Smooth muscle cell (in vitro differentiated cells): ENCODE data around the gene BUB1B. TPM values are rescaled to one million over a fixed set of nuclear protein-coding genes. Genes with fewer than 3 reads are reported as not detected.

ENCODE experiments used
- DNase-seq: peaks from one replicate; lab custom pipeline; 2025; ENCODE audit not compliant: unreplicated experiment; lab: John Stamatoyannopoulos, UW
- H2AFZ ChIP-seq: fragments of 200-600 bp; sonication (generic); 2 replicates; pipeline ENCODE4 v1.6.0; 2016; ENCODE audit warnings: antibody characterized with exemption, low read depth, mild to moderate bottlenecking
- H3F3A ChIP-seq: fragments of 200-600 bp; sonication (generic); 2 replicates; pipeline ENCODE4 v1.6.0; 2017; ENCODE audit warnings: antibody characterized with exemption, low read depth
- H3K27ac ChIP-seq: fragments of 200-600 bp; sonication (generic); 2 replicates; pipeline ENCODE4 v1.5.1; 2016; ENCODE audit warnings: low read depth, mild to moderate bottlenecking
- H3K27me3 ChIP-seq: fragments of 200-600 bp; sonication (generic); 2 replicates; pipeline ENCODE4 v1.6.1; 2016; ENCODE audit warnings: low read depth, mild to moderate bottlenecking
- H3K36me3 ChIP-seq: fragments of 200-600 bp; sonication (generic); 2 replicates; pipeline ENCODE4 v1.5.1; 2016; ENCODE audit warnings: low read depth
- H3K4me1 ChIP-seq: fragments of 200-600 bp; sonication (generic); 2 replicates; pipeline ENCODE4 v1.5.1; 2016; ENCODE audit warnings: low read depth
- H3K4me2 ChIP-seq: fragments of 200-600 bp; sonication (generic); 2 replicates; pipeline ENCODE4 v1.6.0; 2016; ENCODE audit warnings: mild to moderate bottlenecking
- H3K4me3 ChIP-seq: fragments of 200-600 bp; sonication (generic); 2 replicates; pipeline ENCODE4 v1.5.1; 2016; ENCODE audit warnings: mild to moderate bottlenecking
- H3K79me2 ChIP-seq: fragments of 200-600 bp; sonication (generic); 2 replicates; pipeline ENCODE4 v1.6.0; 2016; ENCODE audit warnings: low read depth, mild to moderate bottlenecking
- H3K9ac ChIP-seq: fragments of 200-600 bp; sonication (generic); 2 replicates; pipeline ENCODE4 v1.6.0; 2016; ENCODE audit warnings: low read depth
- H3K9me3 ChIP-seq: fragments of 200-600 bp; sonication (generic); replicated peaks from 2 replicates; pipeline ENCODE4 v1.5.1; 2016; ENCODE audit warnings: low read depth
- H4K20me1 ChIP-seq: fragments of 200-600 bp; sonication (generic); 2 replicates; pipeline ENCODE4 v1.6.0; 2016; ENCODE audit warnings: low read depth
- CTCF ChIP-seq: fragments of 200-600 bp; sonication (generic); IDR thresholded peaks from 2 replicates; pipeline ENCODE4 v1.5.1; 2017; ENCODE audit warnings: borderline replicate concordance, mild to moderate bottlenecking, antibody characterized with exemption; ENCODE audit not compliant: insufficient read depth, poor library complexity, severe bottlenecking
- WGBS: methylation state at CpG from one replicate; pipeline ENCODE4 v1.1.7; 2016; ENCODE audit warnings: low lambda C conversion rate; 5-methylcytosine and 5-hydroxymethylcytosine counted together
- polyA plus RNA-seq: library from polyadenylated mRNA; unstranded; fragments of >200 nt; fragmentation: Nextera tagmentation; extraction: Ambion mirVana; gene quantifications from 2 replicates; pipeline ENCODE4 v1.2.1, GENCODE V29; 2016
- total RNA-seq: library from RNA; depleted of rRNA; stranded (reverse); fragments of >200 nt; gene quantifications from 2 replicates; pipeline ENCODE4 v1.2.3, GENCODE V29; 2014

Gene BUB1B
- total and polyA plus RNA-seq, 2 experiments from 2014 or later = 5.8 to 15.0 TPM

DNA sequence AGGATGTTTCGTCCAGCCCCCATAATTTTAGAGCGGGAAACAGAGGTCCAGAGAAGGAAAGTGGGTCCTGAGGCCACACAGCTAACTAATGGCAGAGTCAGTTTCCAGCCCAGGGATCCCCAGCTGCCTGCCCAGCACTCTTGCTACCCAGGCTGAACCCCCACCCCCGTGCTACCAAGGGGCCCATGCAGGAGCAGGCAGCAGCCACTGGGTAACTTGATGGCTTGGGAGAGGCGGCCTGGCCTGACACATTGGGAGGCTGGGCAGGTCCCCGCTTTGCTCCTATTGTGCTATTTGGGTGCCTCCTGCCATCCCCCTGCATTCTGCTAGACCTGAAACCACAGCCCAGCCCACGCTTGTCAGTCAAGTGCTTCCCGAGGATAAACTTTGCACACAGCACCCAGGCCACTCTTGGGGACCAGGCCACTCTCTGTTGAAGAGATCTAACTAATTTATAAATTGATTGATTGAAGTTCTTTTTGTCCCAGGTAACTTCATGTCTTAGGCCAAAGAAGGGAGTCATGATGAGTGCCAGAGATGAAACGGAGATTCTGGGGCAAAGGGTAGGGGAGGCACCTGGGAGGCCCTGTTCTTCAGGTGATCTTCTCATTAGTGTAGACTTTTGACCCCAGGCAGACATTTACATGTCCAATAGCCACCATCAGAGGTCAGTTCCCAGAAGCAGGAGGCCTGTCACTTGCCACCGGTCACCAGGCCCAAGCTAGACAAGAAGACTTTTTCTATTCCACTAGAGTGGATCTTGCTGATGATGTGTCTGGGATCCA lies 85.0 kb downstream of the BUB1B start:
- no peak for TF ChIP-seq CTCF
- H3F3A ChIP-seq = no peaks in the 10 kb centered on the region
- no peak overlapping the region for H3K9ac ChIP-seq
- H3K27me3 ChIP-seq = peaks cover 7% of the 10 kb centered on the region
- H3K79me2 ChIP-seq = no peaks in the 10 kb centered on the region
- no peak overlapping the region for H2AFZ ChIP-seq
- H3K4me2 ChIP-seq = no peak overlapping the region
- no peak for DNase-seq
- no peak overlapping the region for H3K27ac ChIP-seq
- no peak overlapping the region for H3K4me3 ChIP-seq
- no peaks in the 10 kb centered on the region for H3K9me3 ChIP-seq
- no peaks in the 10 kb centered on the region for H3K4me1 ChIP-seq
- H3K36me3 ChIP-seq = no peaks in the 10 kb centered on the region
- 92% methylated on average over 9 of the region's 9 CpGs for WGBS
- H4K20me1 ChIP-seq = no peaks in the 10 kb centered on the region

- 88% methylated on average over 8 of the region's 8 CpGs for WGBS
- Histone ChIP-seq H3K4me2 (no peak overlapping the region), H3K27me3 (peaks cover 15% of the 10 kb centered on the region), H3K4me3 (no peak overlapping the region), H3F3A (no peaks in the 10 kb centered on the region), H3K79me2 (no peaks in the 10 kb centered on the region), H3K4me1 (no peaks in the 10 kb centered on the region), H3K27ac (no peak overlapping the region), H2AFZ (no peak overlapping the region), H4K20me1 (no peaks in the 10 kb centered on the region), H3K9ac (no peak overlapping the region), H3K36me3 (no peaks in the 10 kb centered on the region), H3K9me3 (no peaks in the 10 kb centered on the region)
- no peak for TF ChIP-seq CTCF
- no peak for DNase-seq
Observed at GRCh38 chr15:40246496-40247280, 85.8 kb downstream of the BUB1B start.

DNA sequence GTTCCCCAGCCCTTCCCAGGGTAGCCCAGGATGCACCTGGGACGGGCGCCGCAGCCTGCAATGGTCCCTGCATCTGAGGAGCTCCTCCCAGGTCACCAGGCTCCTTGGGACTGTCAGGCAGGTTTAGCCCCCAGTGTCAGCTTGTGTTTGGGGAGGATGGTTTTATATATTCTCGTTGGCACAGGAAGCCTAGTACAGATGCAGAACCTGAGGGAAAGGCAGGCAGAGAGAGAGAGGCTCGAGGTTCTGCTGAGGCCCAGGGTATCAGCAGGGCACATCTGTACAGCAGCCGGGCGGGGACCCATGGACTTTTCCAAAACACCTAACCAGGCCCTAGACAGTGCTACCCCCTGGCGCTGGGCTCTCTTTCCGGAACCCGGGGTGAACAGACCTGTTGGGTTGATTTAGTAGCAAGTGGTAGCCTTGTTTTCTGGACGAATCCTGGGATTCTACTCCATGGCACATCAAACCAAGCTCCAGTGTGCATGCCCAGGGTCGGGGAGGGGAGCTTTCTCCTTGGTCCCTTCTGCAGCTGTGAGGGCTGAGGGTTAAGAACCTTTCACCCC lies 86.6 kb downstream of the BUB1B start:
- no peaks in the 10 kb centered on the region for H3K36me3 ChIP-seq
- H3K79me2 ChIP-seq = no peaks in the 10 kb centered on the region
- no peak overlapping the region for H2AFZ ChIP-seq
- no peak overlapping the region for H3K4me3 ChIP-seq
- no peaks in the 10 kb centered on the region for H3K9me3 ChIP-seq
- peaks cover 23% of the 10 kb centered on the region for H3K27me3 ChIP-seq
- H3K4me2 ChIP-seq = no peak overlapping the region
- H3K9ac ChIP-seq = no peak overlapping the region
- H3K4me1 ChIP-seq = peaks cover 2% of the 10 kb centered on the region
- no peak overlapping the region for H3K27ac ChIP-seq
- no peak for DNase-seq
- 95% methylated on average over 12 of the region's 12 CpGs for WGBS
- no peaks in the 10 kb centered on the region for H4K20me1 ChIP-seq
- H3F3A ChIP-seq = no peaks in the 10 kb centered on the region
- no peak for TF ChIP-seq CTCF
